ENCODE results near the gene MDK. TPM values are rescaled to one million over a fixed set of nuclear protein-coding genes. Genes with fewer than 3 reads are reported as not detected.

Gene MDK
- total and polyA plus RNA-seq, 2 donors (not counting 3 experiments of a cell fraction or from before 2014, with no cell fraction given): 331 to 893 TPM

DNA sequence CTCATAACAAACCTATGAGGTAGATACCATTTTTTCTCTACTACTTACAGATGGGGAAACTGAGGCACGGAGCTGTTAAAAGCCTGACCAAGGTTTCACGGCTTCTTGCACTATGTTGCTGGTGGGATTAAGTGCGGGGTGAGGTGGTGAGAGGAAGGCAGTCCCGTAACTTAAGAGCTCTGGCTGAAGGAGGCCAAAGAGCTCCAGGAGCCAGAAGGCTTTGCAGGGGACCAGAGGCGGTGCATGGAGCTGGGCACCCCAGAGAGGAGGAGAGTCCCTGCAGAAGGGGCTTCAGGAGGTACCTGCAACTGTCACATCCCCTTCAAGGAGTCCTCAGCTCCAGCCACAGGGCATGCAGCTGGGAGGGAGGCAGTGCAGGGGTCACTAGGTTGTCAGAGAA lies 6.0 kb downstream of the MDK start:
- Histone ChIP-seq H3K27me3 (ENCODE audit: control insufficient read depth in 2 of 2, insufficient read depth in 2 of 2, low read length in 2 of 2) (peaks cover 23 to 33% of the 10 kb centered on the region in 2 experiments), H3K4me1 (ENCODE audit: control insufficient read depth, extremely low read depth, insufficient read depth, low read length) (peaks cover 9% of the 10 kb centered on the region), H3K9me1 (replicated peaks; ENCODE audit: control insufficient read depth, extremely low read depth, insufficient read depth, low read length) (no peaks in the 10 kb centered on the region), H2AFZ (ENCODE audit: low read depth, low read length) (no peak overlapping the region), H3K79me2 (ENCODE audit: control insufficient read depth, insufficient read depth, low read length) (no peaks in the 10 kb centered on the region), H3K27ac (ENCODE audit: insufficient read depth, low read depth, low read length) (no peak overlapping the region), H4K20me1 (replicated peaks; ENCODE audit: control insufficient read depth, extremely low read depth, insufficient read depth, low read length) (no peaks in the 10 kb centered on the region), H3K9ac (replicated peaks; ENCODE audit: extremely low read depth, insufficient read depth, low read length) (no peak overlapping the region), H3K9me3 (replicated peaks; ENCODE audit: control insufficient read depth, insufficient read depth, low read length) (no peaks in the 10 kb centered on the region), H3K4me2 (ENCODE audit: insufficient read depth, low read length) (no peak overlapping the region), H3K4me3 (replicated peaks in 1 of 3; ENCODE audit: insufficient read depth in 1 of 3, low read depth in 1 of 3, low read length in 3 of 3) (no peak overlapping the region), H3K36me3 (ENCODE audit: control insufficient read depth in 2 of 2, extremely low read depth in 1 of 2, insufficient read depth in 2 of 2, low read length in 2 of 2) (no peaks in the 10 kb centered on the region)
- POLR2A ChIA-PET: no interaction called here
- no peak for TF ChIP-seq FOS (IDR thresholded peaks at IDR 0.05; ENCODE audit: borderline replicate concordance, insufficient read depth, low read length)
- no peak for TF ChIP-seq POLR2A (IDR thresholded peaks at IDR 0.05; ENCODE audit: low read depth, low read length)
- TF ChIP-seq POLR2AphosphoS5 (IDR thresholded peaks at IDR 0.05; ENCODE audit: insufficient read depth, low read depth, low read length): no peak
- TF ChIP-seq GATA2 (IDR thresholded peaks at IDR 0.05; ENCODE audit: insufficient read depth, insufficient read length, low read depth, low read length): no peak
- no peak for TF ChIP-seq MAX (IDR thresholded peaks at IDR 0.05; ENCODE audit: insufficient read depth, insufficient read length)
- no peak for TF ChIP-seq MYC (IDR thresholded peaks at IDR 0.05; ENCODE audit: low read depth, low read length)
- TF ChIP-seq EZH2 (IDR thresholded peaks at IDR 0.05; ENCODE audit: borderline replicate concordance, low read depth, low read length, severe bottlenecking): no peak
- TF ChIP-seq JUN (IDR thresholded peaks at IDR 0.05; ENCODE audit: borderline replicate concordance, insufficient read depth, insufficient read length, low read depth): no peak
- TF ChIP-seq CTCF (IDR thresholded peaks at IDR 0.05; ENCODE audit: extremely low read depth in 1 of 2, insufficient read depth in 1 of 2, low read depth in 1 of 2, low read length in 2 of 2): no peak
- dilution Hi-C loops (cut with MboI; ENCODE audit: extremely low pct_ligation_motif_present, low sequenced_read_pairs): no loop called here
- no peak for FAIRE-seq
- no TSS peak for BruUV-seq (replicated peaks)
- intact Hi-C loops (cut with micrococcal nuclease): no loop called here
- CTCF ChIA-PET: interaction anchor here (0.9 to 7.2 kb wide), 7 partner anchors 11 to 151 kb away, joined by 3 to 99 read pairs (median 6); partner anchors contain the start of gene DGKZ
- DNase-seq (ENCODE audit: low read depth, low spot score): no peak
